HCT116 (cell line): ENCODE data around the gene TFB1M. TPM values are rescaled to one million over a fixed set of nuclear protein-coding genes. Genes with fewer than 3 reads are reported as not detected.

Source experiments
- ATAC-seq: fragments of 200-7000 bp; cut with Tn5 transposase; 2 replicates; pipeline ENCODE4 v1.9.1; 2020; ENCODE audit warnings: mild to moderate bottlenecking, moderate library complexity
- BruUV-seq: library from RNA; stranded (reverse); fragments of 400-500 nt; replicated peaks from 2 replicates; lab custom pipeline; 2021; lab: Mats Ljungman, UMichigan
- CTCF ChIA-PET: fragments of 300-600 bp; sonication (Branson Sonifier 250); formaldehyde crosslinking; loops from one replicate; lab custom pipeline; 2021; ENCODE audit warnings: antibody characterized with exemption; lab: Charles Lee
- POLR2A ChIA-PET: fragments of 300-600, 350-600 bp; sonication (Branson Sonifier 250); formaldehyde crosslinking; loops from one replicate; lab custom pipeline; 2021; ENCODE audit warnings: antibody characterized with exemption; lab: Charles Lee
- RAD21 ChIA-PET, 2 experiments: fragments of 300-600 bp; sonication (Branson Sonifier 250); formaldehyde crosslinking; loops; one replicate each; lab custom pipeline; 2023; ENCODE audit warnings: low total read pairs in 2 of 2; ENCODE audit not compliant: uncharacterized antibody in 2 of 2, unreplicated experiment in 2 of 2, low non-redundant PET in 1 of 2; lab: Charles Lee
- DNase-seq: peaks from one replicate; pipeline ENCODE4 v3.0.0-alpha.2; 2010; ENCODE audit warnings: low read depth, low spot score
- H2AFZ ChIP-seq: fragments of 200-600 bp; shearing (Covaris generic), sonication (generic); 2 replicates; pipeline ENCODE4 v1.6.1; 2017; ENCODE audit warnings: low read depth, mixed run types, mixed read lengths, antibody characterized with exemption, low read length; ENCODE audit not compliant: poor library complexity, severe bottlenecking
- H3K27ac ChIP-seq: 2 replicates; pipeline ENCODE4 v1.5.1; 2012; ENCODE audit warnings: low read depth, low read length
- H3K27me3 ChIP-seq: fragments of 200-600 bp; sonication (generic); 2 replicates; pipeline ENCODE4 v1.6.1; 2016; ENCODE audit warnings: mixed run types, low read length, mixed read lengths; ENCODE audit not compliant: insufficient read depth
- H3K36me3 ChIP-seq, 2 experiments: fragments of 200-500 bp in 1 of 2; fragments of 200-600 bp in 1 of 2; sonication (Bioruptor generic) in 1 of 2; sonication (generic) in 1 of 2; 2 replicates each; pipeline versions ENCODE4 v1.5.1 to v1.6.1; 2014 to 2016; ENCODE audit warnings: low read length in 2 of 2, inconsistent platforms in 1 of 2, mixed read lengths in 1 of 2, mixed run types in 1 of 2; ENCODE audit not compliant: insufficient read depth in 2 of 2, control insufficient read depth in 1 of 2
- H3K4me1 ChIP-seq, 2 experiments: fragments of 200-600 bp in 1 of 2; sonication (generic) in 1 of 2; 2 replicates each; pipeline versions ENCODE4 v1.5.1 to v1.6.1; 2012 to 2017; ENCODE audit warnings: low read length in 2 of 2, inconsistent platforms in 1 of 2, mild to moderate bottlenecking in 1 of 2, mixed read lengths in 1 of 2, mixed run types in 1 of 2, moderate library complexity in 1 of 2; ENCODE audit not compliant: insufficient read depth in 2 of 2, control insufficient read depth in 1 of 2
- H3K4me2 ChIP-seq: fragments of 200-600 bp; sonication (generic); 2 replicates; pipeline ENCODE4 v1.6.1; 2017; ENCODE audit warnings: mixed run types, low read length, mixed read lengths
- H3K4me3 ChIP-seq, 2 experiments: fragments of 200-600 bp in 1 of 2; sonication (generic) in 1 of 2; replicated peaks in 1 of 2; 2 replicates each; pipeline ENCODE4 v1.5.1; 2011 to 2016; ENCODE audit warnings: low read length in 2 of 2, control low read depth in 1 of 2, low read depth in 1 of 2, mild to moderate bottlenecking in 1 of 2, mixed read lengths in 1 of 2, mixed run types in 1 of 2
- H3K79me2 ChIP-seq: fragments of 200-600 bp; sonication (generic); 2 replicates; pipeline ENCODE4 v1.6.1; 2017; ENCODE audit warnings: mild to moderate bottlenecking, mixed run types, low read length, moderate library complexity, mixed read lengths; ENCODE audit not compliant: insufficient read depth
- H3K9ac ChIP-seq: fragments of 200-600 bp; sonication (generic); 2 replicates; pipeline ENCODE4 v1.6.1; 2016; ENCODE audit warnings: low read length, mixed read lengths
- H3K9me2 ChIP-seq: fragments of 200-600 bp; sonication (generic), shearing (Covaris generic); 2 replicates; pipeline ENCODE4 v1.6.1; 2017; ENCODE audit warnings: mixed run types, mild to moderate bottlenecking, moderate library complexity; ENCODE audit not compliant: insufficient read depth
- H3K9me3 ChIP-seq, 2 experiments: fragments of 200-500 bp in 1 of 2; fragments of 200-600 bp in 1 of 2; sonication (Bioruptor generic) in 1 of 2; sonication (generic) in 1 of 2; 2 replicates each; pipeline ENCODE4 v1.6.1; 2014 to 2017; ENCODE audit warnings: low read length in 2 of 2, mixed read lengths in 2 of 2, inconsistent platforms in 1 of 2, low read depth in 1 of 2, mild to moderate bottlenecking in 1 of 2, mixed run types in 1 of 2, moderate library complexity in 1 of 2; ENCODE audit not compliant: control insufficient read depth in 1 of 2, insufficient read depth in 1 of 2
- H4K20me1 ChIP-seq: fragments of 200-600 bp; sonication (generic), shearing (Covaris generic); 2 replicates; pipeline ENCODE4 v1.6.1; 2017; ENCODE audit warnings: mixed run types, mild to moderate bottlenecking, moderate library complexity; ENCODE audit not compliant: insufficient read depth
- ATF3 ChIP-seq: IDR thresholded peaks from 2 replicates; pipeline ENCODE4 v1.6.1; 2012
- CEBPB ChIP-seq: IDR thresholded peaks from 2 replicates; pipeline ENCODE4 v1.6.1; 2012; ENCODE audit warnings: low read depth
- ELF1 ChIP-seq: IDR thresholded peaks from 2 replicates; pipeline ENCODE4 v1.6.1; 2012; ENCODE audit warnings: low read depth, borderline replicate concordance
- EZH2 ChIP-seq: fragments of 200-600 bp; sonication (generic); IDR thresholded peaks from 2 replicates; pipeline ENCODE4 v1.6.1; 2017; ENCODE audit warnings: antibody characterized with exemption, mixed run types
- FOSL1 ChIP-seq: IDR thresholded peaks from 2 replicates; pipeline ENCODE4 v1.6.1; 2012; ENCODE audit warnings: low read depth
- JUND ChIP-seq: IDR thresholded peaks from 2 replicates; pipeline ENCODE4 v1.6.1; 2012
- RAD21 ChIP-seq: IDR thresholded peaks from 2 replicates; pipeline ENCODE4 v1.6.1; 2012; ENCODE audit warnings: low read depth, mild to moderate bottlenecking
- SP1 ChIP-seq: IDR thresholded peaks from 2 replicates; pipeline ENCODE4 v1.6.1; 2012; ENCODE audit warnings: low read depth
- SRF ChIP-seq: IDR thresholded peaks from 2 replicates; pipeline ENCODE4 v1.6.1; 2012; ENCODE audit warnings: low read depth
- TCF7L2 ChIP-seq: IDR thresholded peaks from 2 replicates; pipeline ENCODE4 v1.7.0; 2011; ENCODE audit warnings: borderline replicate concordance, inconsistent platforms; ENCODE audit not compliant: insufficient read depth, insufficient read length; ENCODE audit errors: extremely low read depth
- ZBTB33 ChIP-seq: IDR thresholded peaks from 2 replicates; pipeline ENCODE4 v1.6.1; 2011; ENCODE audit warnings: mild to moderate bottlenecking, low read length, moderate library complexity; ENCODE audit not compliant: insufficient replicate concordance; ENCODE audit errors: extremely low read depth
- ZFX ChIP-seq: fragments of 450-650 bp; IDR thresholded peaks from 2 replicates; pipeline ENCODE4 v1.6.1; 2017
- ZNF274 ChIP-seq: fragments of 200-500 bp; sonication (Bioruptor generic); IDR thresholded peaks from 2 replicates; pipeline ENCODE4 v1.6.1; 2014; ENCODE audit warnings: mild to moderate bottlenecking, low read depth, low read length, inconsistent platforms
- intact Hi-C: fragments of 100-400 bp; cut with micrococcal nuclease; formaldehyde crosslinking; loops from 2 replicates; pipeline ENCODE4 v1.10.0; 2022
- total RNA-seq: library from RNA; stranded (reverse); gene quantifications from one replicate; pipeline ENCODE4 v1.2.1, GENCODE V29; 2021; ENCODE audit not compliant: unreplicated experiment

TFB1M gene
- total RNA-seq, 1 experiment from 2014 or later = 43.8 TPM

DNA sequence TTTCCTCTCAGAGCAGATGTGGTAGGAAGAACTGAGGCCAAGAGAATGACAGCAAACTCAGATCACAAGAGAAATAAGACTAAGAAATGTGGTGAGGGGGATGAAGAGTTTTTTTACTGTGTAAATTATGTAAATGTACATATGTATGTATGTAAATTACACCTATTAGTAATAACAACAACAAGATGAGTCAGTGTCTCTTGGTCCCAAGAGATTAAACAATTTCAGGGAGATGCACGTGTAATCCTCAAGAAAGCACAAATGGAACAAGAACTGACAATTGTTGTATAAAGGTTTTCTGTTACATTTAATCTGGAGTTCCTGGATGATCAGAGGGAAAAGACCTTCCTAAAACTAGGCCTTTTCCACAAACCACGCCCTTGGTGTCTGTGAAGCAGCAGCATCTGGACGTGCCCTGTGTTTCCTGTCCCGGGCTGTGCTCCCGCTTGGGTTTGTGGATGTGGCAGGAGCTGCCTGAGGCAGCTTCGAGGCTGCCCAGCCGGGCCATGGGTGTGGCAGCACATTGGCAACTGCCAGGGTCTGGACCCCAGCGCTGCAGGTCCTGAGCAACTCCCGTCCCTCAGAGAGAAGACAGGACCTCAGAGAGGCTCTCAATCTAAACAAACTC lies 49.5 kb downstream of the TFB1M start:
- Histone ChIP-seq H3K9me2 (no peaks in the 10 kb centered on the region), H4K20me1 (no peaks in the 10 kb centered on the region), H3K4me3 (no peak overlapping the region), H3K27ac (no peak overlapping the region), H3K4me1 (peaks cover 0 to 3% of the 10 kb centered on the region in 2 experiments; a peak in 1 of 4 replicates), H3K9ac (no peak overlapping the region), H3K9me3 (no peaks in the 10 kb centered on the region), H3K79me2 (no peaks in the 10 kb centered on the region), H3K27me3 (no peaks in the 10 kb centered on the region), H3K4me2 (no peak overlapping the region), H2AFZ (no peak overlapping the region), H3K36me3 (no peaks in the 10 kb centered on the region; a peak in 1 of 4 replicates)
- DNase-seq (no peak), ATAC-seq (no peak)
- ChIA-PET RAD21 (no interaction called here), POLR2A (no interaction called here), CTCF (no interaction called here)
- intact Hi-C loops = no loop called here
- TF ChIP-seq RAD21 (no peak), EZH2 (no peak), SP1 (no peak), ELF1 (no peak), FOSL1 (no peak), TCF7L2 (no peak), JUND (no peak), ZFX (no peak), ZNF274 (no peak), CEBPB (no peak), ZBTB33 (no peak), SRF (no peak), ATF3 (no peak)
- BruUV-seq = no TSS peak
